ENCODE results near the gene MRPL43. TPM values are rescaled to one million over a fixed set of nuclear protein-coding genes. Genes with fewer than 3 reads are reported as not detected.

The MRPL43 gene
- total RNA-seq, 2 donors from 2014 or later, result 51.9 to 56.6 TPM

DNA sequence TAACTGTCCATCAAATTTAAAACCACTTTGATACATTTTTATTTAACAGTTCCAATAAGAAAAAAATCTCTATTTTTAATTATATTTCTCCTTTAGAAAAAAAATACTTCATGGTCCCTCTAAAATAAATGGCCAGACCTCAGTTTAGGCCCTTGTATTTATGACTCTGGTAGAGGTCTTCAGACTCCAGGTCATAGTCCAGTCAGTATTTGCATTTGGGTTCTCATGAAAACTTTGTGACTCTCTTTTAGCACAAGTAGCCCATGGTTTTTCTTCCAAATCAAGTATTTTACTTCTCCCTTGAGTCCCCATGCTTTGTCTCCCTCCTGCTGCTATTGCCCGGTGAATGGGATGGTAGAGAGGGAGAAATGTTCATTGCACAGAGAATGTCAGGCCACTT, 23.5 kb downstream of the MRPL43 start:
- DNase-seq (ENCODE audit: low spot score) (no peak), ATAC-seq (ENCODE audit: insufficient number of reproducible peaks, low FRiP score, low read depth) (no peak)
- Histone ChIP-seq H3K9me3 (no peaks in the 10 kb centered on the region), H3K36me3 (peaks cover 5% of the 10 kb centered on the region), H3K27ac (no peak overlapping the region), H3K4me1 (ENCODE audit: control insufficient read depth in 1 of 2, low read depth in 2 of 2) (peaks cover 1 to 5% of the 10 kb centered on the region in 2 donors), H3K4me3 (no peak overlapping the region), H3K27me3 (replicated peaks; ENCODE audit: insufficient read depth) (no peaks in the 10 kb centered on the region)
- TF ChIP-seq, protein P1, sequence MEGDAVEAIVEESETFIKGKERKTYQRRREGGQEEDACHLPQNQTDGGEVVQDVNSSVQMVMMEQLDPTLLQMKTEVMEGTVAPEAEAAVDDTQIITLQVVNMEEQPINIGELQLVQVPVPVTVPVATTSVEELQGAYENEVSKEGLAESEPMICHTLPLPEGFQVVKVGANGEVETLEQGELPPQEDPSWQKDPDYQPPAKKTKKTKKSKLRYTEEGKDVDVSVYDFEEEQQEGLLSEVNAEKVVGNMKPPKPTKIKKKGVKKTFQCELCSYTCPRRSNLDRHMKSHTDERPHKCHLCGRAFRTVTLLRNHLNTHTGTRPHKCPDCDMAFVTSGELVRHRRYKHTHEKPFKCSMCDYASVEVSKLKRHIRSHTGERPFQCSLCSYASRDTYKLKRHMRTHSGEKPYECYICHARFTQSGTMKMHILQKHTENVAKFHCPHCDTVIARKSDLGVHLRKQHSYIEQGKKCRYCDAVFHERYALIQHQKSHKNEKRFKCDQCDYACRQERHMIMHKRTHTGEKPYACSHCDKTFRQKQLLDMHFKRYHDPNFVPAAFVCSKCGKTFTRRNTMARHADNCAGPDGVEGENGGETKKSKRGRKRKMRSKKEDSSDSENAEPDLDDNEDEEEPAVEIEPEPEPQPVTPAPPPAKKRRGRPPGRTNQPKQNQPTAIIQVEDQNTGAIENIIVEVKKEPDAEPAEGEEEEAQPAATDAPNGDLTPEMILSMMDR (IDR thresholded peaks at IDR 0.05), result no peak

- H3K4me3 ChIP-seq, result no peak overlapping the region
- no peaks in the 10 kb centered on the region for H3K4me1 ChIP-seq (ENCODE audit: control insufficient read depth in 1 of 2, low read depth in 2 of 2)
- TF ChIP-seq, protein P1 (IDR thresholded peaks at IDR 0.05), result no peak
- H3K9me3 ChIP-seq, result no peaks in the 10 kb centered on the region
- no peaks in the 10 kb centered on the region for H3K27me3 ChIP-seq (replicated peaks; ENCODE audit: insufficient read depth)
- ATAC-seq (ENCODE audit: insufficient number of reproducible peaks, low FRiP score, low read depth) (no peak), DNase-seq (ENCODE audit: low spot score) (no peak)
- peaks cover 5% of the 10 kb centered on the region for H3K36me3 ChIP-seq
- no peak overlapping the region for H3K27ac ChIP-seq
Observed at GRCh38 chr10:100962351-100963080, 24.8 kb downstream of the MRPL43 start.

DNA sequence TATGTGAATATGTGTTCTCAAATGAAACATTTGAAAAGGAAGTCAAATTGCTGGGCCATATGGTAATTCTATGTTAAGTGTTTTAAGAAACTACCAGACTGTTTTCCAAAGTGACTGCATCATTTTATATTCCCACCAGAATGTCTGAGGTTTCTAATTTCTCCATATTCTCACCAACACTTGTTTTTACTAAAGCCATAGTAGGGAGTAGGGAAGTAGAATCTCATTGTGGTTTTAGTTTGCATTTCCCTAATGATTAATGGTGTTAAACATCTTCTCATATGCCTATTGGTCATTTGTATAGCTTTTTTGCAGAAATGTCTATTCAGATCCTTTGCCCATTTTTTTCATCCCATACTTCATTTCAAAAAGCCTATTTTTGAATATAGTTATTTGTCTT, 27.0 kb downstream of the MRPL43 start:
- H3K27ac ChIP-seq, result no peak overlapping the region
- H3K4me1 ChIP-seq (ENCODE audit: control insufficient read depth in 1 of 2, low read depth in 2 of 2), result no peaks in the 10 kb centered on the region
- H3K36me3 ChIP-seq, result peaks cover 5% of the 10 kb centered on the region
- H3K4me3 ChIP-seq, result no peak overlapping the region
- H3K27me3 ChIP-seq (replicated peaks; ENCODE audit: insufficient read depth), result no peaks in the 10 kb centered on the region
- no peak for ATAC-seq (ENCODE audit: insufficient number of reproducible peaks, low FRiP score, low read depth)
- TF ChIP-seq, protein P1 (IDR thresholded peaks at IDR 0.05), result no peak
- H3K9me3 ChIP-seq, result no peaks in the 10 kb centered on the region
- DNase-seq (ENCODE audit: low spot score), result no peak

- Histone ChIP-seq H3K27ac (no peak overlapping the region), H3K4me3 (no peak overlapping the region), H3K27me3 (replicated peaks; ENCODE audit: insufficient read depth) (no peaks in the 10 kb centered on the region), H3K9me3 (no peaks in the 10 kb centered on the region), H3K36me3 (peaks cover 55% of the 10 kb centered on the region), H3K4me1 (ENCODE audit: control insufficient read depth in 1 of 2, low read depth in 2 of 2) (no peaks in the 10 kb centered on the region)
- TF ChIP-seq, protein P1 (IDR thresholded peaks at IDR 0.05), result no peak
- no peak for ATAC-seq (ENCODE audit: insufficient number of reproducible peaks, low FRiP score, low read depth)
- DNase-seq (ENCODE audit: low spot score), result no peak
Observed at GRCh38 chr10:100948916-100949315, 38.4 kb downstream of the MRPL43 start.

- DNase-seq (ENCODE audit: low spot score) (no peak), ATAC-seq (ENCODE audit: insufficient number of reproducible peaks, low FRiP score, low read depth) (no peak)
- no peaks in the 10 kb centered on the region for H3K4me1 ChIP-seq (ENCODE audit: control insufficient read depth in 1 of 2, low read depth in 2 of 2)
- H3K27ac ChIP-seq, result no peak overlapping the region
- H3K9me3 ChIP-seq, result no peaks in the 10 kb centered on the region
- H3K27me3 ChIP-seq (replicated peaks; ENCODE audit: insufficient read depth), result no peaks in the 10 kb centered on the region
- H3K36me3 ChIP-seq, result peaks cover 50% of the 10 kb centered on the region
- TF ChIP-seq, protein P1 (IDR thresholded peaks at IDR 0.05), result no peak
- H3K4me3 ChIP-seq, result no peak overlapping the region
Observed at GRCh38 chr10:100945754-100946153, 41.5 kb downstream of the MRPL43 start.
